DND-41 (cell line): Measurements from ENCODE around the gene GABRG3.

Experiments used
- ATAC-seq: fragments of 200-7000 bp; cut with Tn5 transposase; 3 replicates; pipeline ENCODE4 v1.9.1; 2021; ENCODE audit warnings: low read depth; ENCODE audit not compliant: insufficient read depth
- DNase-seq: peaks from one replicate; pipeline ENCODE4 v3.0.0-alpha.2; 2020
- H2AFZ ChIP-seq: 2 replicates; pipeline ENCODE4 v1.6.0; 2012; ENCODE audit warnings: low read depth, low read length
- H3K27ac ChIP-seq: 2 replicates; pipeline ENCODE4 v1.5.1; 2012; ENCODE audit warnings: low read length, inconsistent platforms
- H3K27me3 ChIP-seq: fragments of 200-600 bp; sonication (generic); 2 replicates; pipeline ENCODE4 v1.6.0; 2012; ENCODE audit warnings: low read length, mild to moderate bottlenecking, inconsistent platforms; ENCODE audit not compliant: insufficient read depth, poor library complexity
- H3K36me3 ChIP-seq: 2 replicates; pipeline ENCODE4 v1.5.1; 2012; ENCODE audit warnings: low read length, inconsistent platforms; ENCODE audit not compliant: insufficient read depth
- H3K4me1 ChIP-seq: 2 replicates; pipeline ENCODE4 v1.5.1; 2012; ENCODE audit warnings: mild to moderate bottlenecking, low read length; ENCODE audit not compliant: insufficient read depth
- H3K4me2 ChIP-seq: 2 replicates; pipeline ENCODE4 v1.6.0; 2012; ENCODE audit warnings: mild to moderate bottlenecking, moderate library complexity, low read length, inconsistent platforms; ENCODE audit not compliant: insufficient read depth
- H3K4me3 ChIP-seq, 2 experiments: fragments of 200-600 bp in 1 of 2; shearing (Covaris generic) in 1 of 2; 2 replicates each; pipeline ENCODE4 v1.5.1; 2012 to 2016; ENCODE audit warnings: inconsistent platforms in 2 of 2, low read length in 2 of 2, mild to moderate bottlenecking in 2 of 2, low read depth in 1 of 2, moderate library complexity in 1 of 2
- H3K79me2 ChIP-seq: 2 replicates; pipeline ENCODE4 v1.6.0; 2012; ENCODE audit warnings: low read length, inconsistent platforms; ENCODE audit not compliant: insufficient read depth
- H3K9ac ChIP-seq: 2 replicates; pipeline ENCODE4 v1.6.0; 2012; ENCODE audit warnings: low read depth, mild to moderate bottlenecking, inconsistent platforms, low read length, moderate library complexity
- H3K9me3 ChIP-seq: 2 replicates; pipeline ENCODE4 v1.5.1; 2012; ENCODE audit warnings: low read length, moderate library complexity, mild to moderate bottlenecking, inconsistent platforms; ENCODE audit not compliant: insufficient read depth, severe bottlenecking
- H4K20me1 ChIP-seq: 2 replicates; pipeline ENCODE4 v1.6.0; 2012; ENCODE audit warnings: low read length; ENCODE audit not compliant: insufficient read depth
- EZH2 ChIP-seq: IDR thresholded peaks from 3 replicates; pipeline ENCODE4 v1.6.1; 2012; ENCODE audit warnings: borderline replicate concordance, low read depth, mild to moderate bottlenecking, moderate library complexity, low read length, inconsistent platforms; ENCODE audit not compliant: severe bottlenecking
- TF ChIP-seq, protein P1 (sequence below): IDR thresholded peaks from 2 replicates; pipeline ENCODE4 v1.5.1; 2012; ENCODE audit warnings: borderline replicate concordance, low read length, moderate library complexity, mild to moderate bottlenecking; ENCODE audit not compliant: poor library complexity, severe bottlenecking; ENCODE audit errors: extremely low read depth

The GABRG3 gene

DNA sequence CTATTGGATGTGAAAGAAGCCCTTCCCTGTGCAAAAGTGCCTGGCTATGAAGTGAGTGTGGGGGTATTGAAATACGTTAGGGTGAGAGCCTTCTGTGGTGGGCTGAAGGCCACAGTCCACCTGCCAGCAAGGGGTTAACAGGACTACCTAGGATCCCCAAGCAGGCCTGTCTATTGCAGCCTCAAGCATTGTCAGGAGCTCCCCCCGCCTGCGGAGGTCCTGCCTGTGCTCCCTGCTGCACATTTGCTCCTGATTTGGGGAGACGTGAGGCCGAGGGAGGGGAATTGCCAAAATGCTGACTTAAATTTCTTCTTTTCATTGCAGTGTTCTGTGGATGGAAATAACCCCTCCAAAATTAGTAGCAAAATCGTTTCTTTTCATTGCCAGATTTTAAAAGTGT lies 56.2 kb downstream of the GABRG3 start:
- no peaks in the 10 kb centered on the region for H3K36me3 ChIP-seq
- no peak for ATAC-seq
- H3K9ac ChIP-seq, result no peak overlapping the region
- H4K20me1 ChIP-seq, result no peaks in the 10 kb centered on the region
- no peaks in the 10 kb centered on the region for H3K4me1 ChIP-seq
- no peaks in the 10 kb centered on the region for H3K27me3 ChIP-seq
- H3K79me2 ChIP-seq, result no peaks in the 10 kb centered on the region
- H3K9me3 ChIP-seq, result no peaks in the 10 kb centered on the region
- no peak overlapping the region for H3K4me3 ChIP-seq
- no peak for TF ChIP-seq EZH2
- TF ChIP-seq, protein P1, sequence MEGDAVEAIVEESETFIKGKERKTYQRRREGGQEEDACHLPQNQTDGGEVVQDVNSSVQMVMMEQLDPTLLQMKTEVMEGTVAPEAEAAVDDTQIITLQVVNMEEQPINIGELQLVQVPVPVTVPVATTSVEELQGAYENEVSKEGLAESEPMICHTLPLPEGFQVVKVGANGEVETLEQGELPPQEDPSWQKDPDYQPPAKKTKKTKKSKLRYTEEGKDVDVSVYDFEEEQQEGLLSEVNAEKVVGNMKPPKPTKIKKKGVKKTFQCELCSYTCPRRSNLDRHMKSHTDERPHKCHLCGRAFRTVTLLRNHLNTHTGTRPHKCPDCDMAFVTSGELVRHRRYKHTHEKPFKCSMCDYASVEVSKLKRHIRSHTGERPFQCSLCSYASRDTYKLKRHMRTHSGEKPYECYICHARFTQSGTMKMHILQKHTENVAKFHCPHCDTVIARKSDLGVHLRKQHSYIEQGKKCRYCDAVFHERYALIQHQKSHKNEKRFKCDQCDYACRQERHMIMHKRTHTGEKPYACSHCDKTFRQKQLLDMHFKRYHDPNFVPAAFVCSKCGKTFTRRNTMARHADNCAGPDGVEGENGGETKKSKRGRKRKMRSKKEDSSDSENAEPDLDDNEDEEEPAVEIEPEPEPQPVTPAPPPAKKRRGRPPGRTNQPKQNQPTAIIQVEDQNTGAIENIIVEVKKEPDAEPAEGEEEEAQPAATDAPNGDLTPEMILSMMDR, result no peak
- no peak overlapping the region for H3K4me2 ChIP-seq
- DNase-seq, result no peak
- no peak overlapping the region for H2AFZ ChIP-seq
- H3K27ac ChIP-seq, result no peak overlapping the region

DNA sequence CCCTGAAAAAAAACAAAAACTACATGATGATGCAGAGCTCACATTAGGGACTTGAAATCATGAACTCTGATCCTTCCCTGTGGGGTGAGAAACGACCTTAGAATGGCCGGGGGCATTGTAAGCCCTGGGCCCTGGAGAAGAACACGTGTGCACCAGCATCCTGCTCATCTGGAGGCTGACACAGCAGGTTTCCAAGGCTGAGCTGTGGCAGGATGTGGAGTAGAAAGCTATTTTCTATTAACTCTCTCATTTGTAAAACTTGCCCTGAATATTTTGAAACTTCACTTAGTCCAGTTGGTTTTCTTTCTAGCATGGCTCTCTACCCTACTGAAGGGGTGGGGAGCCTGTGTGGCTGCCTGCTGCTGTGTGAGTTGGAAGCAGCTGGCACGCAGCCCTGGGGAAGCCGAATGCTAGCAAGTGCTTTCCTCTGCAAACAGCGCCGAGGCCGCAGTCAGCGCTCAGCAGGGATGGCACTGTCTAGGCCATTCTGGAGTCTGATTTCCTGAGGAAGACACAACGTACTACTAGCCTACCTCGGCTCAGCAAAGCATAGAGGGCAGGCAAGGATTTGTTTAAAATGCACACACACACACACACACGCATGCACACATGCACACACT lies 58.0 kb downstream of the GABRG3 start:
- Histone ChIP-seq H3K4me3 (no peak overlapping the region), H3K27me3 (no peaks in the 10 kb centered on the region), H3K79me2 (no peaks in the 10 kb centered on the region), H3K4me2 (no peak overlapping the region), H3K4me1 (no peaks in the 10 kb centered on the region), H3K9ac (no peak overlapping the region), H4K20me1 (no peaks in the 10 kb centered on the region), H3K9me3 (no peaks in the 10 kb centered on the region), H3K36me3 (no peaks in the 10 kb centered on the region), H2AFZ (no peak overlapping the region), H3K27ac (no peak overlapping the region)
- ATAC-seq (no peak), DNase-seq (no peak)
- TF ChIP-seq EZH2, result no peak
- TF ChIP-seq, protein P1, result no peak

DNA sequence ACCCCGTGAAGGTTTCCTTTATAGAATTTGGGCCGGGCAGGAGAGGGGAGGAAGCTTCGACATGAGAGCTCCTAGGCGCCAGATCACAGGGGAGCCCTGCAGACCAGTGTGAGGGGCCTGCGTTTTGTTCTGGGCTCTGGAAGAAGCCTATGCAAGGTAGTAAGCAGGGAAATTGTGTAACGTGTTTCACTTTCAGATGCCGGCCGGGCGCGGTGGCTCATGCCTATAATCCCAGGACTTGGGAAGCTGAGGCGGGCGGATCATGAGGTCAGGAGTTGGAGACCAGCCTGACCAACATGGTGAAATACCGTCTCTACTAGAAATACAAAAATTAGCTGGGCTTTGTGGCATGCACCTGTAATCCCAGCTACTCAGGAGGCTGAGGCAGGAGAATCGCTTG lies 65.2 kb downstream of the GABRG3 start:
- Histone ChIP-seq H3K4me1 (no peaks in the 10 kb centered on the region), H3K27me3 (no peaks in the 10 kb centered on the region), H3K4me3 (no peak overlapping the region), H3K27ac (no peak overlapping the region), H3K9me3 (no peaks in the 10 kb centered on the region), H3K79me2 (no peaks in the 10 kb centered on the region), H4K20me1 (no peaks in the 10 kb centered on the region), H2AFZ (no peak overlapping the region), H3K9ac (no peak overlapping the region), H3K36me3 (no peaks in the 10 kb centered on the region), H3K4me2 (no peak overlapping the region)
- ATAC-seq, result no peak
- DNase-seq, result no peak
- no peak for TF ChIP-seq EZH2
- TF ChIP-seq, protein P1, result no peak

DNA sequence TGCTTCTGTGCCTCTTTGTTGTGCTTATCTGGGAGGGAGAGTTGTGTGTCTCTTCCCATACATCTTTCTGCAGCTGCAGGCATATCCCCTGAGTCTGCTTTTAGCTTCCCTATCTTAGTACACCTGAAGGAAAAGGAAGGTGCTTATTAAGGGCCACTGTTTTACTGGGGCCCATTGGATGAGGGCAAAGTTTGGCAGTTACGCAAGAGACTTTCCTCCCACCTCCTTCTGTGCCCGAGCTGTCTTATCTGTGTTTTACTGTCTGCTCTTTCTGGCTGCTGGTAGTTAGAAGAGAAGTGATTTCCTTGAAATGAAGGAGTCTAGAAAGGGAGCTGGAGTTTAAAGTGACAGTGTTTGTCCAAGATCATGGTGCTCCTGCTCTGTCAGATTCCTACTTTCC lies 66.5 kb downstream of the GABRG3 start:
- no peaks in the 10 kb centered on the region for H3K4me1 ChIP-seq
- no peak overlapping the region for H3K27ac ChIP-seq
- no peak overlapping the region for H3K4me2 ChIP-seq
- TF ChIP-seq EZH2, result no peak
- TF ChIP-seq, protein P1, result no peak
- H3K79me2 ChIP-seq, result no peaks in the 10 kb centered on the region
- no peaks in the 10 kb centered on the region for H3K9me3 ChIP-seq
- H2AFZ ChIP-seq, result no peak overlapping the region
- no peak overlapping the region for H3K4me3 ChIP-seq
- DNase-seq, result no peak
- H3K36me3 ChIP-seq, result no peaks in the 10 kb centered on the region
- no peak for ATAC-seq
- no peaks in the 10 kb centered on the region for H3K27me3 ChIP-seq
- no peak overlapping the region for H3K9ac ChIP-seq
- no peaks in the 10 kb centered on the region for H4K20me1 ChIP-seq
